Measurements from ENCODE around the gene EIF5. TPM values are rescaled to one million over a fixed set of nuclear protein-coding genes. Genes with fewer than 3 reads are reported as not detected.

The EIF5 gene
- total and polyA plus RNA-seq, 2 experiments from 2014 or later, result 194 to 634 TPM

GRCh38 chr14:103332143-103332919, 1.7 kb upstream of the EIF5 start (continued):
- TF ChIP-seq ZNF462 (CRISPR knock-in tag; IDR thresholded peaks at IDR 0.05) (no peak), POLR2AphosphoS5 (IDR thresholded peaks at IDR 0.05; ENCODE audit: low read depth) (no peak; the same call in 1 of the 2 replicates), ZNF114 (CRISPR knock-in tag; IDR thresholded peaks at IDR 0.05) (no peak), CREB1 (CRISPR knock-in tag; IDR thresholded peaks at IDR 0.05; ENCODE audit: low read depth) (no peak)

GRCh38 chr14:103334644-103335622, 896 bp downstream of the EIF5 start:
- H3K27me3 ChIP-seq (ENCODE audit: insufficient read depth), result no peaks in the 10 kb centered on the region
- TF ChIP-seq, protein P1, sequence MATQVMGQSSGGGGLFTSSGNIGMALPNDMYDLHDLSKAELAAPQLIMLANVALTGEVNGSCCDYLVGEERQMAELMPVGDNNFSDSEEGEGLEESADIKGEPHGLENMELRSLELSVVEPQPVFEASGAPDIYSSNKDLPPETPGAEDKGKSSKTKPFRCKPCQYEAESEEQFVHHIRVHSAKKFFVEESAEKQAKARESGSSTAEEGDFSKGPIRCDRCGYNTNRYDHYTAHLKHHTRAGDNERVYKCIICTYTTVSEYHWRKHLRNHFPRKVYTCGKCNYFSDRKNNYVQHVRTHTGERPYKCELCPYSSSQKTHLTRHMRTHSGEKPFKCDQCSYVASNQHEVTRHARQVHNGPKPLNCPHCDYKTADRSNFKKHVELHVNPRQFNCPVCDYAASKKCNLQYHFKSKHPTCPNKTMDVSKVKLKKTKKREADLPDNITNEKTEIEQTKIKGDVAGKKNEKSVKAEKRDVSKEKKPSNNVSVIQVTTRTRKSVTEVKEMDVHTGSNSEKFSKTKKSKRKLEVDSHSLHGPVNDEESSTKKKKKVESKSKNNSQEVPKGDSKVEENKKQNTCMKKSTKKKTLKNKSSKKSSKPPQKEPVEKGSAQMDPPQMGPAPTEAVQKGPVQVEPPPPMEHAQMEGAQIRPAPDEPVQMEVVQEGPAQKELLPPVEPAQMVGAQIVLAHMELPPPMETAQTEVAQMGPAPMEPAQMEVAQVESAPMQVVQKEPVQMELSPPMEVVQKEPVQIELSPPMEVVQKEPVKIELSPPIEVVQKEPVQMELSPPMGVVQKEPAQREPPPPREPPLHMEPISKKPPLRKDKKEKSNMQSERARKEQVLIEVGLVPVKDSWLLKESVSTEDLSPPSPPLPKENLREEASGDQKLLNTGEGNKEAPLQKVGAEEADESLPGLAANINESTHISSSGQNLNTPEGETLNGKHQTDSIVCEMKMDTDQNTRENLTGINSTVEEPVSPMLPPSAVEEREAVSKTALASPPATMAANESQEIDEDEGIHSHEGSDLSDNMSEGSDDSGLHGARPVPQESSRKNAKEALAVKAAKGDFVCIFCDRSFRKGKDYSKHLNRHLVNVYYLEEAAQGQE (IDR thresholded peaks at IDR 0.05; ENCODE audit: unreplicated experiment), result no peak
- TF ChIP-seq POLR2AphosphoS5 (IDR thresholded peaks at IDR 0.05; ENCODE audit: low read depth), result no peak; the same call in 1 of the 2 replicates

More at GRCh38 chr14:103334644-103335622, 896 bp downstream of the EIF5 start:
- Mint-ChIP-seq H3K4me3 (peak overlapping the region; percentile 95), H3K27me3 (ENCODE audit: insufficient read depth, low read depth, poor library complexity) (peaks cover 15% of the 10 kb centered on the region), H3K9me3 (peaks cover 7% of the 10 kb centered on the region), H3K27ac (peak overlapping the region; percentile 81), H3K36me3 (ENCODE audit: low read depth) (peaks cover 54% of the 10 kb centered on the region), H3K4me1 (peaks cover 30% of the 10 kb centered on the region)
- Histone ChIP-seq H3K27ac (ENCODE audit: low read depth) (peak overlapping the region; percentile 74), H4K20me1 (replicated peaks; ENCODE audit: insufficient read depth) (peaks cover 49% of the 10 kb centered on the region), H3F3A (replicated peaks; ENCODE audit: low read depth) (peaks cover 47% of the 10 kb centered on the region), H3K4me3 (peak overlapping the region; percentile 96), H3K79me2 (replicated peaks; ENCODE audit: insufficient read depth) (peaks cover 44% of the 10 kb centered on the region), H3K36me3 (ENCODE audit: insufficient read depth) (peaks cover 45% of the 10 kb centered on the region), H3K4me1 (ENCODE audit: insufficient read depth) (peaks cover 22% of the 10 kb centered on the region), H3K9me2 (ENCODE audit: insufficient read depth) (no peaks in the 10 kb centered on the region), H3K4me2 (peak overlapping the region; percentile 92), H2AFZ (no peak overlapping the region)
- ATAC-seq, result peak; percentile 8
- no peak for DNase-seq (ENCODE audit: low spot score)
